CD14-positive monocyte (primary cell): ENCODE results near the gene CCDC9B. TPM values are rescaled to one million over a fixed set of nuclear protein-coding genes. Genes with fewer than 3 reads are reported as not detected.
A peak's percentile ranks its signal among the peaks of the same experiment; 100 is the strongest.

Experiments used
- DNase-seq, 3 donors: peaks; one replicate each; pipeline ENCODE4 v3.0.0-alpha.2; 2011 to 2022
- H2AFZ ChIP-seq: 2 replicates; pipeline ENCODE4 v1.6.0; 2012; ENCODE audit warnings: mild to moderate bottlenecking, low read depth, low read length, inconsistent platforms; ENCODE audit not compliant: insufficient read depth, poor library complexity, severe bottlenecking
- H3K27ac ChIP-seq, 2 donors: 1 replicate in 1 of 2; 2 replicates in 1 of 2; pipeline ENCODE4 v1.5.1; 2012 to 2013; ENCODE audit warnings: low read length in 2 of 2, control low read depth in 1 of 2, inconsistent platforms in 1 of 2, low read depth in 1 of 2, mild to moderate bottlenecking in 1 of 2
- H3K27me3 ChIP-seq, 2 donors: one replicate each; pipeline versions ENCODE4 v1.6.0 to v1.6.1; 2011 to 2013; ENCODE audit warnings: low read length in 2 of 2; ENCODE audit not compliant: control insufficient read depth in 2 of 2, insufficient read depth in 2 of 2
- H3K36me3 ChIP-seq, 2 donors: replicated peaks in 1 of 2; 1 replicate in 1 of 2; 2 replicates in 1 of 2; pipeline versions ENCODE4 v1.5.1 to v1.6.1; 2012 to 2013; ENCODE audit warnings: low read length in 2 of 2, control low read depth in 1 of 2, inconsistent platforms in 1 of 2, mild to moderate bottlenecking in 1 of 2; ENCODE audit not compliant: insufficient read depth in 2 of 2, control insufficient read depth in 1 of 2
- H3K4me1 ChIP-seq, 2 donors: 1 replicate in 1 of 2; 2 replicates in 1 of 2; pipeline versions ENCODE4 v1.5.1 to v1.6.1; 2012 to 2013; ENCODE audit warnings: low read length in 2 of 2, control low read depth in 1 of 2, inconsistent platforms in 1 of 2, mild to moderate bottlenecking in 1 of 2, moderate library complexity in 1 of 2; ENCODE audit not compliant: insufficient read depth in 2 of 2, control insufficient read depth in 1 of 2
- H3K4me2 ChIP-seq: replicated peaks from 2 replicates; pipeline ENCODE3; 2012; ENCODE audit warnings: low read length, moderate library complexity, mild to moderate bottlenecking; ENCODE audit not compliant: poor library complexity, severe bottlenecking; ENCODE audit errors: extremely low read depth
- H3K4me3 ChIP-seq, 3 experiments: fragments of 200-600 bp in 1 of 3; sonication (generic) in 1 of 3; replicated peaks in 1 of 3; 1 replicate in 2 of 3; 2 replicates in 1 of 3; pipeline ENCODE4 v1.5.1; 2011 to 2013; ENCODE audit warnings: low read length in 3 of 3, mild to moderate bottlenecking in 3 of 3, control low read depth in 2 of 3, low read depth in 2 of 3, inconsistent platforms in 1 of 3, moderate library complexity in 1 of 3
- H3K79me2 ChIP-seq: 2 replicates; pipeline ENCODE4 v1.6.0; 2012; ENCODE audit warnings: mild to moderate bottlenecking, control low read depth, inconsistent platforms, low read length, moderate library complexity; ENCODE audit not compliant: insufficient read depth
- H3K9ac ChIP-seq: 2 replicates; pipeline ENCODE4 v1.6.0; 2017; ENCODE audit warnings: low read length, mild to moderate bottlenecking; ENCODE audit not compliant: insufficient read depth, poor library complexity, severe bottlenecking
- H3K9me3 ChIP-seq, 2 donors: replicated peaks in 1 of 2; 1 replicate in 1 of 2; 2 replicates in 1 of 2; pipeline versions ENCODE4 v1.5.1 to v1.6.1; 2012 to 2013; ENCODE audit warnings: low read length in 2 of 2, control low read depth in 1 of 2; ENCODE audit not compliant: control insufficient read depth in 1 of 2, insufficient read depth in 1 of 2
- H4K20me1 ChIP-seq: 2 replicates; pipeline ENCODE4 v1.6.0; 2012; ENCODE audit warnings: mild to moderate bottlenecking, low read length, control low read depth, moderate library complexity; ENCODE audit not compliant: insufficient read depth
- H3K27ac Mint-ChIP-seq, 7 donors: one replicate each; pipeline ENCODE4 v1.8.0; 2020; ENCODE audit warnings: mild to moderate bottlenecking in 7 of 7, mixed read lengths in 7 of 7, moderate library complexity in 6 of 7, inconsistent platforms in 2 of 7
- H3K27me3 Mint-ChIP-seq, 3 donors: one replicate each; pipeline ENCODE4 v1.8.0; 2021 to 2022; ENCODE audit warnings: low read depth in 3 of 3, mild to moderate bottlenecking in 3 of 3, mixed read lengths in 3 of 3, moderate library complexity in 3 of 3, inconsistent platforms in 1 of 3
- H3K36me3 Mint-ChIP-seq, 2 donors: one replicate each; pipeline ENCODE4 v1.8.0; 2020; ENCODE audit warnings: mixed read lengths in 2 of 2, inconsistent platforms in 1 of 2, mild to moderate bottlenecking in 1 of 2
- H3K4me1 Mint-ChIP-seq: one replicate; pipeline ENCODE4 v1.8.0; 2020; ENCODE audit warnings: mild to moderate bottlenecking, mixed read lengths
- H3K4me3 Mint-ChIP-seq, 2 donors: one replicate each; pipeline ENCODE4 v1.8.0; 2020; ENCODE audit warnings: mild to moderate bottlenecking in 2 of 2, mixed read lengths in 2 of 2, moderate library complexity in 1 of 2
- H3K9me3 Mint-ChIP-seq, 7 donors: one replicate each; pipeline ENCODE4 v1.8.0; 2020 to 2022; ENCODE audit warnings: mixed read lengths in 7 of 7, mild to moderate bottlenecking in 6 of 7, moderate library complexity in 6 of 7, inconsistent platforms in 2 of 7
- WGBS: methylation state at CpG from one replicate; pipeline ENCODE4 v1.1.5; 2013; ENCODE audit warnings: missing lambda C conversion rate; ENCODE audit not compliant: insufficient coverage; 5-methylcytosine and 5-hydroxymethylcytosine counted together
- intact Hi-C, 2 donors: fragments of 100-400 bp; cut with micrococcal nuclease; formaldehyde crosslinking; loops; one replicate each; pipeline versions ENCODE4 v1.15.0 to v1.15.1; 2023
- polyA plus RNA-seq, 3 donors: library from polyadenylated mRNA; depleted of rRNA in 1 of 3; unstranded in 2 of 3; stranded (reverse) in 1 of 3; fragments of 300-500 nt in 2 of 3; fragments of >200 nt in 1 of 3; fragmentation: Illumina TruSeq in 2 of 3; gene quantifications; 1 replicate in 2 of 3; 2 replicates in 1 of 3; pipeline ENCODE4 v1.2.3, GENCODE V29; 2012 to 2021
- TF ChIP-seq, protein P1 (sequence below): fragments of 200-600 bp; IDR thresholded peaks from one replicate; pipeline ENCODE4 v1.8.0; 2022; ENCODE audit warnings: antibody characterized with exemption, mild to moderate bottlenecking

Gene CCDC9B
- polyA plus RNA-seq, 3 donors = 0.13 to 2.2 (median 0.39) TPM

DNA sequence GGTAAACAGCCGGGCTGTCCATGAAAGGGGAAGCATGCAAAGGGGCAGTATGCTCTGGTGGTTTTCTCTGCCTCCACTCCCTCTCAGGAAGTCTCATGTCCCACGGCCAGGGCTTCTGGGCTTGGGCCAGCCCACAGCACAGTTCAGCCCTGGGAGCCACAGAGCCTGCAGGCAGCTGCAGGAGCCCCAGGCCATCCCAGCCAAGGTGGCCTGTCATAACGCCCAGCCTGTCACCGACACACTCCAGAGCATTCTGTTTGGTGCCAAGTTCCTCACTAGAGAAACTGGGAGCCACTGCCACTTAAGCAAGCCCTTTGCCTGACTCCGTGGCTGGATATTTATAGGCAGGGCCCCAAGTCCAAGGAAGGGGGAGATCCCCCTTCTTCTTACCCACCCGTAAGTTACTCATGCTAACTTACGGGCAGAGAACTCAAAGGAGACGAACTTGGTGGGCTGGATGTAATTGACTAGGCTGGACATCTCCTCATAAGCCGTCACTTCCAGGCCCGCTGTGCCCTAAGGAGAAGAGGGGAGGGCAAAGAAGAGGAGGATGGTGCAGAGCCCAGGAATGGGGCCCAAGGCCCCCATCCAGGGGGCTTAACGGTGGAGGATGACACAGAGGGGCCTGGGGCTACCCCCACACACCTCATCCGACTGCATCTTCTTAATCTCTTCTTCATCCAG is 44.7 kb downstream of the CCDC9B start:
- intact Hi-C loops = no loop called here
- H3K27ac ChIP-seq = peak overlapping the region in 1 of 2 donors; percentile 14
- Mint-ChIP-seq H3K36me3 (peaks cover 85 to 97% of the 10 kb centered on the region in 2 donors), H3K9me3 (no peaks in the 10 kb centered on the region), H3K27ac (peak overlapping the region in 1 of 7 donors; percentile 83), H3K27me3 (peaks cover 0 to 1% (median 1%) of the 10 kb centered on the region in 3 donors), H3K4me1 (peaks cover 21% of the 10 kb centered on the region), H3K4me3 (no peak overlapping the region)
- no peaks in the 10 kb centered on the region for H3K27me3 ChIP-seq
- peaks cover 36% of the 10 kb centered on the region for H3K79me2 ChIP-seq
- H2AFZ ChIP-seq = no peak overlapping the region
- no peaks in the 10 kb centered on the region for H3K9me3 ChIP-seq
- no peak overlapping the region for H3K9ac ChIP-seq
- H3K4me2 ChIP-seq = no peak overlapping the region
- H3K36me3 ChIP-seq = peaks cover 91 to 100% of the 10 kb centered on the region in 2 donors
- 50% methylated on average over 5 of the region's 12 CpGs for WGBS
- H3K4me1 ChIP-seq = peaks cover 13 to 19% of the 10 kb centered on the region in 2 donors
- no peak for DNase-seq
- TF ChIP-seq, protein P1, sequence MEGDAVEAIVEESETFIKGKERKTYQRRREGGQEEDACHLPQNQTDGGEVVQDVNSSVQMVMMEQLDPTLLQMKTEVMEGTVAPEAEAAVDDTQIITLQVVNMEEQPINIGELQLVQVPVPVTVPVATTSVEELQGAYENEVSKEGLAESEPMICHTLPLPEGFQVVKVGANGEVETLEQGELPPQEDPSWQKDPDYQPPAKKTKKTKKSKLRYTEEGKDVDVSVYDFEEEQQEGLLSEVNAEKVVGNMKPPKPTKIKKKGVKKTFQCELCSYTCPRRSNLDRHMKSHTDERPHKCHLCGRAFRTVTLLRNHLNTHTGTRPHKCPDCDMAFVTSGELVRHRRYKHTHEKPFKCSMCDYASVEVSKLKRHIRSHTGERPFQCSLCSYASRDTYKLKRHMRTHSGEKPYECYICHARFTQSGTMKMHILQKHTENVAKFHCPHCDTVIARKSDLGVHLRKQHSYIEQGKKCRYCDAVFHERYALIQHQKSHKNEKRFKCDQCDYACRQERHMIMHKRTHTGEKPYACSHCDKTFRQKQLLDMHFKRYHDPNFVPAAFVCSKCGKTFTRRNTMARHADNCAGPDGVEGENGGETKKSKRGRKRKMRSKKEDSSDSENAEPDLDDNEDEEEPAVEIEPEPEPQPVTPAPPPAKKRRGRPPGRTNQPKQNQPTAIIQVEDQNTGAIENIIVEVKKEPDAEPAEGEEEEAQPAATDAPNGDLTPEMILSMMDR = no peak
- no peak overlapping the region for H3K4me3 ChIP-seq
- peaks cover 100% of the 10 kb centered on the region for H4K20me1 ChIP-seq

DNA sequence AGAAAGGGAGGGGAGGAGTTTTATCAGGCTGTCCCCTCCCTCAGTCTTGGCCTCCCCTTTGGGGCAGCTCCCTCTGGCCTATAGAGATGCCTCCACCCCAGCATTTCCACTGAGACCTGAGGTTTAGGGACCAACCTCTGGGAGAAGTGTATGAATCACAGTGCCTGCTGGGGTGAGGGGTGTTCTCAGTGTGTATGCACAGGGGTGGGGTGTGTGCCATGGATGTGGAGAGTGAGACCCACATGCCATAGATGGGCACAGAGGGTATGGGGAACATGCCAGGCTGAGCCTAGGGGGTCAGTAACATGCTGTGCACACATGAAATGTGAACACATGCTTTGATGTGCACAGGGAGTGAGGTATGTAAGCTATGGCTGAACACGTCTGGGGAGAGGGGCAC is 45.4 kb downstream of the CCDC9B start:
- WGBS = 90% methylated on average over 1 of the region's 1 CpG
- no peaks in the 10 kb centered on the region for H3K9me3 Mint-ChIP-seq
- Histone ChIP-seq H4K20me1 (peaks cover 100% of the 10 kb centered on the region), H3K4me2 (no peak overlapping the region), H2AFZ (no peak overlapping the region), H3K4me3 (no peak overlapping the region), H3K9me3 (no peaks in the 10 kb centered on the region), H3K9ac (no peak overlapping the region), H3K27me3 (no peaks in the 10 kb centered on the region), H3K27ac (peak overlapping the region in 1 of 2 donors; percentile 14), H3K4me1 (peaks cover 10 to 15% of the 10 kb centered on the region in 2 donors), H3K79me2 (peaks cover 29% of the 10 kb centered on the region), H3K36me3 (peaks cover 89 to 100% of the 10 kb centered on the region in 2 donors)
- peaks cover 0 to 1% (median 1%) of the 10 kb centered on the region in 3 donors for H3K27me3 Mint-ChIP-seq
- intact Hi-C loops = no loop called here
- TF ChIP-seq, protein P1 = no peak
- no peak for DNase-seq
- H3K36me3 Mint-ChIP-seq = peaks cover 81 to 96% of the 10 kb centered on the region in 2 donors
- peak overlapping the region in 1 of 7 donors; percentile 83 for H3K27ac Mint-ChIP-seq
- H3K4me1 Mint-ChIP-seq = peaks cover 16% of the 10 kb centered on the region
- no peak overlapping the region for H3K4me3 Mint-ChIP-seq
